Activated T-cell treated with anti-CD3 and anti-CD28 coated beads for 24 hours (primary cell): ENCODE results near the gene TMTC1.

Experiments
- DNase-seq: peaks from one replicate; pipeline ENCODE4 v3.0.0-alpha.2; 2020; ENCODE audit warnings: low read depth

TMTC1 gene

GRCh38 chr12:29739279-29739991, 44.3 kb downstream of the TMTC1 start:
- DNase-seq, result no peak

GRCh38 chr12:29738365-29738764, 45.4 kb downstream of the TMTC1 start:
- DNase-seq, result no peak

GRCh38 chr12:29737644-29738043, 46.1 kb downstream of the TMTC1 start:
- DNase-seq, result no peak

- DNase-seq, result no peak
These were observed 48.1 kb downstream of the TMTC1 start for GRCh38 chr12:29735604-29736003.

- DNase-seq, result no peak
These were observed 49.0 kb downstream of the TMTC1 start for GRCh38 chr12:29734734-29735133.

GRCh38 chr12:29734305-29734704, 49.4 kb downstream of the TMTC1 start:
- no peak for DNase-seq

GRCh38 chr12:29733501-29733900, 50.2 kb downstream of the TMTC1 start:
- no peak for DNase-seq

GRCh38 chr12:29733060-29733459, 50.7 kb downstream of the TMTC1 start:
- no peak for DNase-seq

GRCh38 chr12:29732593-29732992, 51.1 kb downstream of the TMTC1 start:
- no peak for DNase-seq

GRCh38 chr12:29732191-29732590, 51.6 kb downstream of the TMTC1 start:
- DNase-seq, result no peak

GRCh38 chr12:29731591-29731990, 52.2 kb downstream of the TMTC1 start:
- DNase-seq, result no peak

GRCh38 chr12:29730481-29730880, 53.3 kb downstream of the TMTC1 start:
- no peak for DNase-seq

GRCh38 chr12:29728030-29728429, 55.7 kb downstream of the TMTC1 start:
- no peak for DNase-seq

- no peak for DNase-seq
These were observed 56.9 kb downstream of the TMTC1 start for GRCh38 chr12:29726741-29727348.

GRCh38 chr12:29726321-29726692, 57.4 kb downstream of the TMTC1 start:
- DNase-seq, result no peak

- DNase-seq, result no peak
These were observed 58.0 kb downstream of the TMTC1 start for GRCh38 chr12:29725587-29726320.

GRCh38 chr12:29722164-29722563, 61.6 kb downstream of the TMTC1 start:
- no peak for DNase-seq

- DNase-seq, result no peak
These were observed 64.4 kb downstream of the TMTC1 start for GRCh38 chr12:29719381-29719780.

GRCh38 chr12:29717540-29718100, 66.1 kb downstream of the TMTC1 start:
- DNase-seq, result no peak

- DNase-seq, result no peak
These were observed 68.8 kb downstream of the TMTC1 start for GRCh38 chr12:29714966-29715365.

- no peak for DNase-seq
These were observed 70.0 kb downstream of the TMTC1 start for GRCh38 chr12:29713729-29714128.

- DNase-seq, result no peak
These were observed 72.4 kb downstream of the TMTC1 start for GRCh38 chr12:29711381-29711780.

GRCh38 chr12:29710104-29710503, 73.6 kb downstream of the TMTC1 start:
- DNase-seq, result no peak
